ENCODE data around the gene NHLRC2.

The NHLRC2 gene

GRCh38 chr10:113928830-113929229 is 74.4 kb downstream of the NHLRC2 start:
- no peak overlapping the region for H2AFZ ChIP-seq (ENCODE audit: low read length)
- no peak overlapping the region for H3K4me3 ChIP-seq (ENCODE audit: low read length)
- H3K79me2 ChIP-seq (ENCODE audit: low read length) = no peaks in the 10 kb centered on the region
- H3K4me2 ChIP-seq (ENCODE audit: low read depth, low read length) = no peak overlapping the region
- H3F3A ChIP-seq (ENCODE audit: insufficient read depth, low read length) = no peaks in the 10 kb centered on the region
- H3K36me3 ChIP-seq (replicated peaks; ENCODE audit: insufficient read depth, low read length) = no peaks in the 10 kb centered on the region
- H3K27me3 ChIP-seq (replicated peaks; ENCODE audit: insufficient read depth, low read length) = no peaks in the 10 kb centered on the region
- no peak for DNase-seq
- TF ChIP-seq CTCF (IDR thresholded peaks at IDR 0.05; ENCODE audit: low read length) (no peak), EZH2 (optimal IDR thresholded peaks at IDR 0.05; ENCODE audit: low read depth, low read length) (no peak), EZH2phosphoT487 (IDR thresholded peaks at IDR 0.05; ENCODE audit: low read length) (no peak)
- no peak overlapping the region for H3K27ac ChIP-seq (ENCODE audit: low read length)
- no peaks in the 10 kb centered on the region for H3K9me3 ChIP-seq (replicated peaks; ENCODE audit: insufficient read depth, low read length)
- H3K4me1 ChIP-seq (ENCODE audit: low read length) = no peaks in the 10 kb centered on the region
- H4K20me1 ChIP-seq (ENCODE audit: insufficient read depth, low read length) = no peaks in the 10 kb centered on the region
- H3K9me2 ChIP-seq (replicated peaks; ENCODE audit: insufficient read depth, low read length) = no peaks in the 10 kb centered on the region
- no peak overlapping the region for H3K9ac ChIP-seq (ENCODE audit: low read length)

- no peaks in the 10 kb centered on the region for H3K79me2 ChIP-seq (ENCODE audit: low read length)
- TF ChIP-seq CTCF (IDR thresholded peaks at IDR 0.05; ENCODE audit: low read length) (no peak), EZH2 (optimal IDR thresholded peaks at IDR 0.05; ENCODE audit: low read depth, low read length) (no peak), EZH2phosphoT487 (IDR thresholded peaks at IDR 0.05; ENCODE audit: low read length) (no peak)
- no peaks in the 10 kb centered on the region for H3K9me3 ChIP-seq (replicated peaks; ENCODE audit: insufficient read depth, low read length)
- H3K9ac ChIP-seq (ENCODE audit: low read length) = no peak overlapping the region
- H3K27ac ChIP-seq (ENCODE audit: low read length) = no peak overlapping the region
- no peaks in the 10 kb centered on the region for H3K36me3 ChIP-seq (replicated peaks; ENCODE audit: insufficient read depth, low read length)
- H3K4me1 ChIP-seq (ENCODE audit: low read length) = no peaks in the 10 kb centered on the region
- H3K27me3 ChIP-seq (replicated peaks; ENCODE audit: insufficient read depth, low read length) = no peaks in the 10 kb centered on the region
- no peak overlapping the region for H3K4me3 ChIP-seq (ENCODE audit: low read length)
- no peak overlapping the region for H2AFZ ChIP-seq (ENCODE audit: low read length)
- DNase-seq = no peak
- no peaks in the 10 kb centered on the region for H3F3A ChIP-seq (ENCODE audit: insufficient read depth, low read length)
- H3K4me2 ChIP-seq (ENCODE audit: low read depth, low read length) = no peak overlapping the region
- H4K20me1 ChIP-seq (ENCODE audit: insufficient read depth, low read length) = no peaks in the 10 kb centered on the region
- no peaks in the 10 kb centered on the region for H3K9me2 ChIP-seq (replicated peaks; ENCODE audit: insufficient read depth, low read length)
Observed at GRCh38 chr10:113929522-113929921, 75.1 kb downstream of the NHLRC2 start.

- Histone ChIP-seq H3K79me2 (ENCODE audit: low read length) (no peaks in the 10 kb centered on the region), H3K4me2 (ENCODE audit: low read depth, low read length) (no peak overlapping the region), H4K20me1 (ENCODE audit: insufficient read depth, low read length) (no peaks in the 10 kb centered on the region), H3K9ac (ENCODE audit: low read length) (no peak overlapping the region), H3K9me2 (replicated peaks; ENCODE audit: insufficient read depth, low read length) (no peaks in the 10 kb centered on the region), H3K27me3 (replicated peaks; ENCODE audit: insufficient read depth, low read length) (no peaks in the 10 kb centered on the region), H3K9me3 (replicated peaks; ENCODE audit: insufficient read depth, low read length) (no peaks in the 10 kb centered on the region), H3K36me3 (replicated peaks; ENCODE audit: insufficient read depth, low read length) (no peaks in the 10 kb centered on the region), H3K4me3 (ENCODE audit: low read length) (no peak overlapping the region), H3F3A (ENCODE audit: insufficient read depth, low read length) (no peaks in the 10 kb centered on the region), H3K4me1 (ENCODE audit: low read length) (no peaks in the 10 kb centered on the region), H3K27ac (ENCODE audit: low read length) (no peak overlapping the region), H2AFZ (ENCODE audit: low read length) (no peak overlapping the region)
- no peak for TF ChIP-seq EZH2 (optimal IDR thresholded peaks at IDR 0.05; ENCODE audit: low read depth, low read length)
- no peak for TF ChIP-seq CTCF (IDR thresholded peaks at IDR 0.05; ENCODE audit: low read length)
- no peak for TF ChIP-seq EZH2phosphoT487 (IDR thresholded peaks at IDR 0.05; ENCODE audit: low read length)
- DNase-seq = no peak
Observed at GRCh38 chr10:113930482-113931057, 76.1 kb downstream of the NHLRC2 start.

Measured in MM.1S (cell line).